K562 (cell line): ENCODE data around the gene SRBD1. TPM values are rescaled to one million over a fixed set of nuclear protein-coding genes. Genes with fewer than 3 reads are reported as not detected.

Source experiments
- ARHGAP35 ChIP-seq: fragments of 450-650 bp; IDR thresholded peaks from 2 replicates; pipeline ENCODE4 v1.6.1; 2018; ENCODE audit not compliant: partially characterized antibody
- ATF6 ChIP-seq: sonication (generic); formaldehyde crosslinking; IDR thresholded peaks from 2 replicates; pipeline ENCODE4 v1.4.0; 2020; ENCODE audit warnings: mild to moderate bottlenecking, missing genetic modification reagents
- CBFB ChIP-seq: sonication (generic); formaldehyde crosslinking; IDR thresholded peaks from 2 replicates; pipeline ENCODE4 v1.4.0; 2020; ENCODE audit warnings: mild to moderate bottlenecking, missing genetic modification reagents
- CBX1 ChIP-seq: sonication (generic); IDR thresholded peaks from 2 replicates; pipeline ENCODE4 v1.6.1; 2016; ENCODE audit warnings: antibody characterized with exemption, low read depth, mild to moderate bottlenecking
- CREBBP ChIP-seq: IDR thresholded peaks from one replicate; pipeline ENCODE4 v1.6.1; 2012; ENCODE audit warnings: low read depth, mild to moderate bottlenecking, control low read depth, inconsistent platforms, low read length
- ELF4 ChIP-seq: fragments of 450-650 bp; formaldehyde crosslinking; IDR thresholded peaks from 2 replicates; pipeline ENCODE4 v1.4.0; 2022; ENCODE audit warnings: missing genetic modification characterization
- GTF2A2 ChIP-seq: IDR thresholded peaks from 2 replicates; pipeline ENCODE4 v1.6.1; 2016; ENCODE audit warnings: mild to moderate bottlenecking, missing genetic modification characterization, missing compliant biosample characterization
- GTF2E2 ChIP-seq: fragments of 200-800 bp; sonication (Bioruptor generic); IDR thresholded peaks from 2 replicates; pipeline ENCODE4 v1.6.1; 2016; ENCODE audit warnings: missing genetic modification characterization, missing compliant biosample characterization
- HDGF ChIP-seq: fragments of 450-650 bp; IDR thresholded peaks from 2 replicates; pipeline ENCODE4 v1.6.1; 2016
- HMG20A ChIP-seq: fragments of 450-650 bp; formaldehyde crosslinking; conservative IDR thresholded peaks from 2 replicates; pipeline ENCODE4 v1.4.0; 2020; ENCODE audit warnings: mild to moderate bottlenecking, mixed read lengths
- MAFF ChIP-seq: IDR thresholded peaks from 2 replicates; pipeline ENCODE4 v1.6.1; 2012; ENCODE audit warnings: low read length, improper control_type of control experiment
- MAZ ChIP-seq, 2 experiments: fragments of 450-650 bp in 1 of 2; sonication (generic) in 1 of 2; formaldehyde crosslinking; IDR thresholded peaks in 1 of 2; conservative IDR thresholded peaks in 1 of 2; 2 replicates each; pipeline versions ENCODE4 v1.4.0 to v1.5.0; 2020; ENCODE audit warnings: mild to moderate bottlenecking in 1 of 2, missing genetic modification reagents in 1 of 2
- MCM3 ChIP-seq: fragments of 450-650 bp; IDR thresholded peaks from 2 replicates; pipeline ENCODE4 v1.6.1; 2016
- NFIC ChIP-seq: fragments of 450-650 bp; IDR thresholded peaks from 2 replicates; pipeline ENCODE4 v1.6.1; 2017; ENCODE audit warnings: mild to moderate bottlenecking, inconsistent platforms
- NRF1 ChIP-seq, 2 experiments: fragments of 450-650 bp; IDR thresholded peaks in 1 of 2; conservative IDR thresholded peaks in 1 of 2; 2 replicates each; pipeline ENCODE4 v1.6.1; 2014; ENCODE audit warnings: mild to moderate bottlenecking in 2 of 2
- SIN3B ChIP-seq: fragments of 450-650 bp; IDR thresholded peaks from 2 replicates; pipeline ENCODE4 v1.6.1; 2017; ENCODE audit warnings: low read depth, mild to moderate bottlenecking, moderate library complexity
- SMARCC2 ChIP-seq: fragments of 450-650 bp; IDR thresholded peaks from 2 replicates; pipeline ENCODE4 v1.6.1; 2017; ENCODE audit warnings: antibody characterized with exemption, moderate library complexity, mild to moderate bottlenecking, low read depth
- USF2 ChIP-seq: sonication (generic); formaldehyde crosslinking; IDR thresholded peaks from 2 replicates; pipeline ENCODE4 v1.5.0; 2020; ENCODE audit warnings: missing genetic modification reagents
- XRCC4 ChIP-seq: IDR thresholded peaks from one replicate; pipeline ENCODE4 v1.6.1; 2011; ENCODE audit not compliant: insufficient read depth, insufficient read length; ENCODE audit errors: extremely low read depth
- ZBED1 ChIP-seq: IDR thresholded peaks from 2 replicates; pipeline ENCODE4 v1.6.1; 2014
- ZBTB9 ChIP-seq: fragments of 450-650 bp; formaldehyde crosslinking; IDR thresholded peaks from 2 replicates; pipeline ENCODE4 v1.4.0; 2020; ENCODE audit warnings: mild to moderate bottlenecking, moderate library complexity
- ZNF124 ChIP-seq: sonication (generic); formaldehyde crosslinking; IDR thresholded peaks from 2 replicates; pipeline ENCODE4 v1.8.1; 2022; ENCODE audit warnings: missing genetic modification reagents
- ZNF165 ChIP-seq: fragments of 250-450 bp; sonication (Bioruptor Pico); IDR thresholded peaks from 2 replicates; pipeline ENCODE4 v1.4.0; 2020; ENCODE audit warnings: borderline replicate concordance
- ZNF347 ChIP-seq: fragments of 450-650 bp; formaldehyde crosslinking; IDR thresholded peaks from 2 replicates; pipeline ENCODE4 v1.4.0; 2020; ENCODE audit warnings: low read depth, mild to moderate bottlenecking, moderate library complexity
- ZNF644 ChIP-seq: fragments of 200-800 bp; sonication (Bioruptor generic); IDR thresholded peaks from 2 replicates; pipeline ENCODE4 v1.6.1; 2016; ENCODE audit warnings: low read depth, missing genetic modification characterization, missing compliant biosample characterization
- polyA plus RNA-seq, 8 experiments: library from polyadenylated mRNA; depleted of rRNA in 4 of 8; stranded (reverse) in 5 of 8; unstranded in 3 of 8; fragments of >200 nt; fragmentation: Nextera tagmentation in 2 of 8; fragmentation: Illumina TruSeq in 1 of 8; extraction: Ambion mirVana in 2 of 8; extraction: Trizol in 1 of 8; gene quantifications; 2 replicates each; pipeline versions ENCODE4 v1.2.1 to v1.2.3, GENCODE V29; 2011 to 2014; ENCODE audit warnings: inconsistent platforms in 1 of 8, missing spikeins in 1 of 8
- total RNA-seq, 7 experiments: library from RNA; depleted of rRNA in 6 of 7; stranded (reverse); fragments of >200 nt in 6 of 7; fragmentation: Illumina TruSeq in 2 of 7; extraction: Trizol in 2 of 7; gene quantifications; 2 replicates each; pipeline versions ENCODE4 v1.2.1 to v1.2.3, GENCODE V29; 2011 to 2021; ENCODE audit warnings: low replicate concordance in 1 of 7
- TF ChIP-seq, protein P1 (sequence below): conservative IDR thresholded peaks from 2 replicates; pipeline ENCODE4 v1.6.1; 2011; ENCODE audit warnings: low read depth, mild to moderate bottlenecking, low read length; ENCODE audit not compliant: control insufficient read depth

Gene SRBD1
- total and polyA plus RNA-seq, 9 of the 15 experiments (the other 6 are each of a cell fraction or from before 2014, with no cell fraction given), result 6.9 to 23.2 (median 14.7) TPM

GRCh38 chr2:45650851-45651414 lies 39.9 kb upstream of the SRBD1 start (continued):
- TF ChIP-seq CBX1, result 0 out of 2 replicates have a peak, but pooled peaks have one; percentile 28
- no peak for TF ChIP-seq CBFB (CRISPR knock-in tag)
- no peak for TF ChIP-seq ZNF165 (CRISPR knock-in tag)
- TF ChIP-seq, protein P1, sequence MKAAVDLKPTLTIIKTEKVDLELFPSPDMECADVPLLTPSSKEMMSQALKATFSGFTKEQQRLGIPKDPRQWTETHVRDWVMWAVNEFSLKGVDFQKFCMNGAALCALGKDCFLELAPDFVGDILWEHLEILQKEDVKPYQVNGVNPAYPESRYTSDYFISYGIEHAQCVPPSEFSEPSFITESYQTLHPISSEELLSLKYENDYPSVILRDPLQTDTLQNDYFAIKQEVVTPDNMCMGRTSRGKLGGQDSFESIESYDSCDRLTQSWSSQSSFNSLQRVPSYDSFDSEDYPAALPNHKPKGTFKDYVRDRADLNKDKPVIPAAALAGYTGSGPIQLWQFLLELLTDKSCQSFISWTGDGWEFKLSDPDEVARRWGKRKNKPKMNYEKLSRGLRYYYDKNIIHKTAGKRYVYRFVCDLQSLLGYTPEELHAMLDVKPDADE, result no peak
- TF ChIP-seq SIN3B, result no peak
- TF ChIP-seq SMARCC2, result no peak
- no peak for TF ChIP-seq USF2
- peak; percentile 84 to 87 for TF ChIP-seq NRF1 (conservative IDR thresholded peaks at IDR 0.05 in 1 of 2, IDR thresholded peaks at IDR 0.05 in 1 of 2)
- TF ChIP-seq GTF2A2, result no peak
- 0 out of 2 replicates have a peak, but pooled peaks have one; percentile 12 for TF ChIP-seq ZBTB9 (CRISPR knock-in tag)
- TF ChIP-seq MAZ (CRISPR knock-in tag; conservative IDR thresholded peaks at IDR 0.05 in 1 of 2, IDR thresholded peaks at IDR 0.05 in 1 of 2), result peak; percentile 41 to 89; a peak in 3 of 4 replicates
- no peak for TF ChIP-seq HMG20A (CRISPR knock-in tag)
- no peak for TF ChIP-seq HDGF
- no peak for TF ChIP-seq MAFF
- TF ChIP-seq MCM3, result 0 out of 2 replicates have a peak, but pooled peaks have one; percentile 55
- no peak for TF ChIP-seq ARHGAP35
- TF ChIP-seq ZBED1, result no peak
- peak; percentile 93 for TF ChIP-seq ELF4
- peak; percentile 53 for TF ChIP-seq NFIC
- TF ChIP-seq GTF2E2, result 0 out of 2 replicates have a peak, but pooled peaks have one; percentile 31
- no peak for TF ChIP-seq ZNF347
- TF ChIP-seq ZNF124 (CRISPR knock-in tag), result no peak
- no peak for TF ChIP-seq XRCC4
- TF ChIP-seq CREBBP, result no peak
- TF ChIP-seq ZNF644 (tag), result peak; percentile 84; the same call in 1 of the 2 replicates
- no peak for TF ChIP-seq ATF6
